H1 (cell line): ENCODE measurements around the gene WFDC12. TPM values are rescaled to one million over a fixed set of nuclear protein-coding genes. Genes with fewer than 3 reads are reported as not detected.

Source experiments
- CTCF ChIA-PET: fragments of 300-600 bp; sonication (Branson Sonifier 250); formaldehyde crosslinking; loops from one replicate; lab custom pipeline; 2021; ENCODE audit not compliant: partially characterized antibody; lab: Charles Lee
- POLR2A ChIA-PET: fragments of 300-600 bp; sonication (Branson Sonifier 250); formaldehyde crosslinking; loops from one replicate; lab custom pipeline; 2021; ENCODE audit warnings: inconsistent platforms; ENCODE audit not compliant: partially characterized antibody; lab: Charles Lee
- DNase-seq, 2 experiments: peaks; one replicate each; pipeline versions ENCODE4 v3.0.0 to v3.0.0-alpha.2; 2010 to 2022; ENCODE audit warnings: low spot score in 2 of 2, low read depth in 1 of 2, mixed read lengths in 1 of 2
- FAIRE-seq: peaks from 2 replicates; lab custom pipeline; 2011; peaks lifted over from hg19 to GRCh38; lab: Jason Lieb, UNC
- H2AFZ ChIP-seq: 2 replicates; pipeline ENCODE4 v1.8.1; 2012; ENCODE audit warnings: low read length, inconsistent platforms
- H2AK5ac ChIP-seq: 2 replicates; pipeline ENCODE4 v1.6.1; 2013; ENCODE audit warnings: low read depth, low read length
- H2BK120ac ChIP-seq: replicated peaks from 2 replicates; pipeline ENCODE3; 2013; ENCODE audit warnings: low read depth, low read length, inconsistent platforms
- H2BK12ac ChIP-seq: 2 replicates; pipeline ENCODE4 v1.6.1; 2013; ENCODE audit warnings: low read depth, low read length
- H2BK15ac ChIP-seq: 2 replicates; pipeline ENCODE4 v1.6.1; 2013; ENCODE audit warnings: low read length
- H2BK20ac ChIP-seq: 2 replicates; pipeline ENCODE4 v1.6.1; 2013; ENCODE audit warnings: low read length
- H2BK5ac ChIP-seq: 2 replicates; pipeline ENCODE4 v1.6.1; 2013; ENCODE audit warnings: low read depth, low read length
- H3K14ac ChIP-seq: 2 replicates; pipeline ENCODE4 v1.6.1; 2013; ENCODE audit warnings: inconsistent platforms; ENCODE audit not compliant: insufficient read length
- H3K18ac ChIP-seq: 2 replicates; pipeline ENCODE4 v1.6.1; 2013; ENCODE audit warnings: low read length; ENCODE audit errors: extremely low read depth
- H3K23ac ChIP-seq: 2 replicates; pipeline ENCODE4 v1.6.1; 2013; ENCODE audit warnings: inconsistent platforms; ENCODE audit not compliant: insufficient read length
- H3K23me2 ChIP-seq: 2 replicates; pipeline ENCODE4 v1.6.1; 2013; ENCODE audit warnings: low read depth, low read length
- H3K27ac ChIP-seq: 2 replicates; pipeline ENCODE4 v1.6.1; 2011; ENCODE audit warnings: low read depth, low read length, inconsistent platforms
- H3K27me3 ChIP-seq, 4 experiments: replicated peaks in 1 of 4; 1 replicate in 1 of 4; 2 replicates in 3 of 4; pipeline versions ENCODE4 v1.6.1 to v1.8.1; 2011 to 2013; ENCODE audit warnings: low read length in 3 of 4, mild to moderate bottlenecking in 3 of 4, inconsistent platforms in 2 of 4, mixed read lengths in 2 of 4, moderate library complexity in 1 of 4; ENCODE audit not compliant: control insufficient read depth in 3 of 4, insufficient read depth in 3 of 4; ENCODE audit errors: extremely low read depth in 1 of 4
- H3K36me3 ChIP-seq, 4 experiments: 2 replicates each; pipeline versions ENCODE4 v1.6.1 to v1.8.1; 2011 to 2013; ENCODE audit warnings: mild to moderate bottlenecking in 4 of 4, low read length in 3 of 4, moderate library complexity in 2 of 4, control low read depth in 1 of 4, inconsistent platforms in 1 of 4; ENCODE audit not compliant: insufficient read depth in 4 of 4, control insufficient read depth in 2 of 4
- H3K4ac ChIP-seq: replicated peaks from 2 replicates; pipeline ENCODE3; 2013; ENCODE audit warnings: low read length, low read depth, mixed read lengths, inconsistent platforms; ENCODE audit not compliant: insufficient read length
- H3K4me1 ChIP-seq, 4 experiments: replicated peaks in 1 of 4; 1 replicate in 1 of 4; 2 replicates in 3 of 4; pipeline versions ENCODE4 v1.6.1 to v1.8.1; 2011 to 2013; ENCODE audit warnings: low read length in 3 of 4, inconsistent platforms in 2 of 4, mixed read lengths in 1 of 4; ENCODE audit not compliant: insufficient read depth in 4 of 4, control insufficient read depth in 3 of 4
- H3K4me2 ChIP-seq, 2 experiments: 2 replicates each; pipeline versions ENCODE4 v1.6.1 to v1.8.1; 2011 to 2013; ENCODE audit warnings: low read depth in 2 of 2, low read length in 2 of 2, control low read depth in 1 of 2, inconsistent platforms in 1 of 2, mild to moderate bottlenecking in 1 of 2; ENCODE audit not compliant: insufficient read depth in 1 of 2
- H3K4me3 ChIP-seq, 4 experiments: fragments of 200-600, 300-600 bp in 1 of 4; sonication (generic), shearing (Covaris generic), sonication (Bioruptor Twin) in 1 of 4; 2 replicates each; pipeline versions ENCODE4 v1.5.1 to v1.8.1; 2011 to 2016; ENCODE audit warnings: low read length in 4 of 4, low read depth in 3 of 4, control low read depth in 2 of 4, inconsistent platforms in 2 of 4, mild to moderate bottlenecking in 2 of 4, mixed read lengths in 1 of 4, moderate library complexity in 1 of 4; ENCODE audit not compliant: insufficient read depth in 2 of 4; ENCODE audit errors: extremely low read depth in 1 of 4
- H3K56ac ChIP-seq: replicated peaks from 2 replicates; pipeline ENCODE3; 2013; ENCODE audit warnings: low read depth, mild to moderate bottlenecking, mixed read lengths, low read length, inconsistent platforms; ENCODE audit not compliant: insufficient read length
- H3K79me1 ChIP-seq: 2 replicates; pipeline ENCODE4 v1.6.1; 2013; ENCODE audit warnings: low read depth, low read length, control low read depth
- H3K79me2 ChIP-seq, 2 experiments: 2 replicates each; pipeline versions ENCODE4 v1.6.1 to v1.8.1; 2012 to 2013; ENCODE audit warnings: low read length in 2 of 2, mild to moderate bottlenecking in 2 of 2, inconsistent platforms in 1 of 2; ENCODE audit not compliant: insufficient read depth in 2 of 2, control insufficient read depth in 1 of 2
- H3K9ac ChIP-seq, 4 experiments: replicated peaks in 1 of 4; 1 replicate in 1 of 4; 2 replicates in 3 of 4; pipeline versions ENCODE4 v1.6.1 to v1.8.1; 2011 to 2013; ENCODE audit warnings: low read depth in 3 of 4, low read length in 3 of 4, control low read depth in 2 of 4, mild to moderate bottlenecking in 2 of 4, moderate library complexity in 2 of 4, inconsistent platforms in 1 of 4; ENCODE audit errors: extremely low read depth in 1 of 4
- H3K9me3 ChIP-seq, 2 experiments: 2 replicates each; pipeline versions ENCODE4 v1.6.1 to v1.8.1; 2012 to 2013; ENCODE audit warnings: mild to moderate bottlenecking in 2 of 2, moderate library complexity in 2 of 2, control low read depth in 1 of 2, inconsistent platforms in 1 of 2, low read depth in 1 of 2, low read length in 1 of 2, mixed read lengths in 1 of 2; ENCODE audit not compliant: insufficient read depth in 2 of 2
- H4K20me1 ChIP-seq, 2 experiments: replicated peaks in 1 of 2; 2 replicates each; pipeline versions ENCODE3 to v1.8.1; 2011 to 2013; ENCODE audit warnings: inconsistent platforms in 2 of 2, low read length in 2 of 2, mild to moderate bottlenecking in 1 of 2; ENCODE audit not compliant: insufficient read depth in 2 of 2, control insufficient read depth in 1 of 2
- H4K5ac ChIP-seq: 2 replicates; pipeline ENCODE4 v1.6.1; 2013; ENCODE audit warnings: low read length, low read depth, mixed read lengths, inconsistent platforms; ENCODE audit not compliant: insufficient read length
- H4K8ac ChIP-seq: 2 replicates; pipeline ENCODE4 v1.8.0; 2013; ENCODE audit warnings: mild to moderate bottlenecking, moderate library complexity, low read length, inconsistent platforms; ENCODE audit not compliant: insufficient read depth; ENCODE audit errors: extremely low read depth
- H4K91ac ChIP-seq: replicated peaks from 2 replicates; pipeline ENCODE3; 2013; ENCODE audit warnings: low read length, mixed read lengths, inconsistent platforms; ENCODE audit not compliant: insufficient read length
- BACH1 ChIP-seq: IDR thresholded peaks from 2 replicates; pipeline ENCODE4 v1.6.1; 2012; ENCODE audit warnings: low read length, improper control_type of control experiment
- CTBP2 ChIP-seq: IDR thresholded peaks from 2 replicates; pipeline ENCODE4 v1.7.0; 2011; ENCODE audit warnings: borderline replicate concordance, mild to moderate bottlenecking, moderate library complexity, mixed read lengths, low read length; ENCODE audit not compliant: insufficient read depth, insufficient read length
- EP300 ChIP-seq, 2 experiments: IDR thresholded peaks; 1 replicate in 1 of 2; 2 replicates in 1 of 2; pipeline ENCODE4 v1.6.1; 2011 to 2012; ENCODE audit warnings: low read depth in 2 of 2, low read length in 2 of 2, mild to moderate bottlenecking in 2 of 2, borderline replicate concordance in 1 of 2, inconsistent platforms in 1 of 2, moderate library complexity in 1 of 2
- EZH2 ChIP-seq: fragments of 200-600 bp; sonication (generic); IDR thresholded peaks from 2 replicates; pipeline ENCODE4 v1.7.1; 2012; ENCODE audit warnings: low read depth, mild to moderate bottlenecking, moderate library complexity, low read length, inconsistent platforms; ENCODE audit not compliant: severe bottlenecking
- HDAC6 ChIP-seq: IDR thresholded peaks from one replicate; pipeline ENCODE4 v1.7.1; 2012; ENCODE audit warnings: low read depth, mild to moderate bottlenecking, inconsistent platforms, low read length, moderate library complexity
- JUN ChIP-seq: IDR thresholded peaks from 2 replicates; pipeline ENCODE4 v1.6.1; 2011; ENCODE audit warnings: low read depth, mild to moderate bottlenecking, improper control_type of control experiment, low read length
- MAFK ChIP-seq: IDR thresholded peaks from 2 replicates; pipeline ENCODE4 v1.6.1; 2012; ENCODE audit warnings: low read depth, mild to moderate bottlenecking, improper control_type of control experiment, low read length
- SP1 ChIP-seq: IDR thresholded peaks from 2 replicates; pipeline ENCODE4 v1.6.1; 2011; ENCODE audit warnings: low read depth, low read length
- TEAD4 ChIP-seq: IDR thresholded peaks from 2 replicates; pipeline ENCODE4 v1.6.1; 2012; ENCODE audit warnings: low read depth, low read length, inconsistent platforms, mixed read lengths
- WGBS, 2 experiments: shearing (Covaris generic) in 1 of 2; methylation state at CpG; one replicate each; pipeline versions ENCODE4 v1.1.6 to v1.1.7; 2013 to 2015; ENCODE audit warnings: low lambda C conversion rate in 2 of 2, mixed read lengths in 2 of 2, inconsistent platforms in 1 of 2, low coverage in 1 of 2, missing lambda C conversion rate in 1 of 2; ENCODE audit not compliant: insufficient replicate concordance in 2 of 2, insufficient coverage in 1 of 2, insufficient read length in 1 of 2; ENCODE audit errors: extremely low coverage in 1 of 2, missing lambda C conversion rate in 1 of 2; 5-methylcytosine and 5-hydroxymethylcytosine counted together
- polyA plus RNA-seq, 7 experiments: library from polyadenylated mRNA; depleted of rRNA in 3 of 7; stranded (reverse) in 5 of 7; unstranded in 2 of 7; fragments of >200 nt in 5 of 7; fragments of 200-250 nt in 2 of 7; gene quantifications; 1 replicate in 5 of 7; 2 replicates in 1 of 7; 4 replicates in 1 of 7; pipeline versions ENCODE4 v1.2.1 to v1.2.3, GENCODE V29; 2011 to 2013; ENCODE audit warnings: missing spikeins in 2 of 7, mixed read lengths in 2 of 7
- total RNA-seq: library from RNA; stranded (reverse); fragmentation: NEBNext Ultra II Directional; extraction: Animal tissue kit (Norgen Biotek cat#: 25700); gene quantifications from 2 replicates; pipeline ENCODE4 v1.2.1, GENCODE V29; 2021
- TF ChIP-seq, protein P1 (sequence below): IDR thresholded peaks from 2 replicates; pipeline ENCODE4 v1.6.1; 2011; ENCODE audit warnings: low read depth, mild to moderate bottlenecking, low read length; ENCODE audit not compliant: insufficient read depth
- TF ChIP-seq, protein P2 (sequence below): IDR thresholded peaks from 2 replicates; pipeline ENCODE4 v1.6.1; 2012; ENCODE audit warnings: inconsistent platforms
- TF ChIP-seq, protein P3 (sequence below): IDR thresholded peaks from 2 replicates; pipeline ENCODE4 v1.6.1; 2012; ENCODE audit warnings: inconsistent platforms

The WFDC12 gene
- total and polyA plus RNA-seq, 2 of the 8 experiments (the other 6 are each of a cell fraction or from before 2014, with no cell fraction given) = not detected

DNA sequence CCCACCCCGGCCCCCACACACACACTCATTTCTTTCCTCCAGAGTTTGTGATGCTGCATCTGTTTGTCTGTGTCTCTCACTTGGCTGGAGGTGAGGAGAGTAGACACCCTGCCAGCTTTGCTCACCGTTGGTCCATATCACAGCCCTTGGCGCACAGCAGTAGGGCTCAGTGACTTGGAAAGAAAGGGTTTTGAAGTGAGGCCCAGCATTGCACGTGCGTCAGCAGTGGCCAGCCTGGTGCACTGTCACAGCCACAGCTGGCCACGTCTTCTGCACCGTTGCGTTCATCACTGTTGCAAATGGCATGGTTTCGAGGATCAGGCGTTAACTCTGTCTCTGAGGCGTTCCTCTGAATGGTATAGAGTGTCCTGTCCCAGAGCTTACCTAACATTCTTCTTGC, 13.0 kb downstream of the WFDC12 start:
- H3K79me2 ChIP-seq = no peaks in the 10 kb centered on the region
- H4K20me1 ChIP-seq = no peaks in the 10 kb centered on the region
- no peak overlapping the region for H3K23ac ChIP-seq
- ChIA-PET POLR2A (interaction anchor here (0.7 to 3.9 kb wide), 3 partner anchors 11 to 67 kb away, joined by 3 to 18 read pairs (median 4); partner anchors contain the start of gene KCNS1), CTCF (interaction anchor here (0.5 to 13.8 kb wide), 26 partner anchors 8 to 432 kb away, joined by 3 to 210 read pairs (median 4); partner anchors contain the start of genes KCNS1 and WFDC12)
- H3K14ac ChIP-seq = no peak overlapping the region
- no peaks in the 10 kb centered on the region for H3K27me3 ChIP-seq
- no peak overlapping the region for H2BK5ac ChIP-seq
- no peak overlapping the region for H4K5ac ChIP-seq
- no peak overlapping the region for H3K4ac ChIP-seq
- no peaks in the 10 kb centered on the region for H3K36me3 ChIP-seq
- no peak overlapping the region for H3K56ac ChIP-seq
- no peak overlapping the region for H3K18ac ChIP-seq
- no peaks in the 10 kb centered on the region for H3K79me1 ChIP-seq
- no peak overlapping the region for H4K91ac ChIP-seq
- H3K9ac ChIP-seq = no peak overlapping the region
- DNase-seq (no peak), FAIRE-seq (no peak)
- no peak overlapping the region for H3K27ac ChIP-seq
- no peak overlapping the region for H2BK15ac ChIP-seq
- no peaks in the 10 kb centered on the region for H3K9me3 ChIP-seq
- H2BK20ac ChIP-seq = no peak overlapping the region
- no peak overlapping the region for H2AFZ ChIP-seq
- no peak overlapping the region for H3K4me3 ChIP-seq
- H2BK120ac ChIP-seq = no peak overlapping the region
- H3K4me2 ChIP-seq = no peak overlapping the region
- no peak overlapping the region for H2AK5ac ChIP-seq
- H3K23me2 ChIP-seq = no peaks in the 10 kb centered on the region
- H2BK12ac ChIP-seq = no peak overlapping the region
- peaks cover 0 to 7% (median 2%) of the 10 kb centered on the region in 4 experiments; a peak in 5 of 7 replicates for H3K4me1 ChIP-seq
- WGBS, 2 experiments = 93% methylated on average over 10 of the region's 11 CpGs; no CpG with 5 or more reads in 1 of the 2 experiments
- H4K8ac ChIP-seq = no peak overlapping the region
- TF ChIP-seq MAFK (no peak), BACH1 (no peak), EP300 (IDR thresholded peaks at IDR 0.05; ENCODE audit: borderline replicate concordance in 1 of 2, low read depth in 2 of 2, low read length in 2 of 2) (no peak), HDAC6 (no peak), SP1 (no peak), CTBP2 (no peak), JUN (no peak), TEAD4 (no peak), EZH2 (no peak)
- TF ChIP-seq, protein P1, sequence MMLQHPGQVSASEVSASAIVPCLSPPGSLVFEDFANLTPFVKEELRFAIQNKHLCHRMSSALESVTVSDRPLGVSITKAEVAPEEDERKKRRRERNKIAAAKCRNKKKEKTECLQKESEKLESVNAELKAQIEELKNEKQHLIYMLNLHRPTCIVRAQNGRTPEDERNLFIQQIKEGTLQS = no peak
- TF ChIP-seq, protein P2, sequence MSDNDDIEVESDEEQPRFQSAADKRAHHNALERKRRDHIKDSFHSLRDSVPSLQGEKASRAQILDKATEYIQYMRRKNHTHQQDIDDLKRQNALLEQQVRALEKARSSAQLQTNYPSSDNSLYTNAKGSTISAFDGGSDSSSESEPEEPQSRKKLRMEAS = no peak
- TF ChIP-seq, protein P3, sequence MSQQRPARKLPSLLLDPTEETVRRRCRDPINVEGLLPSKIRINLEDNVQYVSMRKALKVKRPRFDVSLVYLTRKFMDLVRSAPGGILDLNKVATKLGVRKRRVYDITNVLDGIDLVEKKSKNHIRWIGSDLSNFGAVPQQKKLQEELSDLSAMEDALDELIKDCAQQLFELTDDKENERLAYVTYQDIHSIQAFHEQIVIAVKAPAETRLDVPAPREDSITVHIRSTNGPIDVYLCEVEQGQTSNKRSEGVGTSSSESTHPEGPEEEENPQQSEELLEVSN = no peak
